Right cardiac atrium (tissue), 5 donors: ENCODE data around the gene CYP3A5. TPM values are rescaled to one million over a fixed set of nuclear protein-coding genes. Genes with fewer than 3 reads are reported as not detected.
"Not testable (repeated sequence)": the region's sequence is repeated elsewhere in the genome, so short reads cannot be mapped to it uniquely, and the experiment has no call there.

Experiments used
- ATAC-seq, 2 donors: fragments of 200-7000 bp; cut with Tn5 transposase; one replicate each; pipeline versions ENCODE4 v1.8.0 to v1.9.1; 2020; ENCODE audit warnings: moderate library complexity in 2 of 2, mild to moderate bottlenecking in 1 of 2
- DNase-seq, 3 donors: peaks; one replicate each; pipeline ENCODE4 v3.0.0-alpha.2; 2020
- H3K27ac ChIP-seq: one replicate; pipeline ENCODE4 v1.5.1; 2013; ENCODE audit warnings: mild to moderate bottlenecking, low read length, control low read depth, moderate library complexity
- H3K27me3 ChIP-seq: one replicate; pipeline ENCODE4 v1.6.1; 2013; ENCODE audit not compliant: control insufficient read depth, insufficient read depth
- H3K4me1 ChIP-seq: one replicate; pipeline ENCODE4 v1.6.1; 2013; ENCODE audit warnings: low read length; ENCODE audit not compliant: control insufficient read depth, insufficient read depth
- H3K4me3 ChIP-seq: one replicate; pipeline ENCODE4 v1.5.1; 2013; ENCODE audit warnings: low read length, control low read depth
- H3K9me3 ChIP-seq: one replicate; pipeline ENCODE4 v1.6.1; 2013; ENCODE audit warnings: low read length; ENCODE audit not compliant: control insufficient read depth
- WGBS: extraction: QIAGEN DNeasy Blood & Tissue Kit; methylation state at CpG from one replicate; pipeline ENCODE4 v1.1.7; 2013; 5-methylcytosine and 5-hydroxymethylcytosine counted together
- intact Hi-C, 4 donors: fragments of 100-400 bp; cut with DNase I; formaldehyde crosslinking; loops; one replicate each; pipeline versions ENCODE4 v1.11.0 to v1.14.0; 2022 to 2023
- polyA plus RNA-seq: library from polyadenylated mRNA; stranded (reverse); fragments of 200-250 nt; gene quantifications from one replicate; pipeline ENCODE4 v1.2.3, GENCODE V29; 2013
- total RNA-seq, 4 donors: library from RNA; stranded (reverse); fragmentation: NEBNext Ultra II Directional; extraction: Animal tissue kit (Norgen Biotek cat#: 25700); gene quantifications; one replicate each; pipeline ENCODE4 v1.2.1, GENCODE V29; 2021
- donor health status: healthy with polysubstance abuse.
- donor health status: DM: no; HTN: yes; CAD: no.
- donor health status: DM: no; HTN: no; CAD: no.
- donor health status: DM: no; HTN: yes; CAD: no; lungs with severe emphysema.
- donor health status: DM: yes; HTN: yes; CAD: no.

The CYP3A5 gene
- total and polyA plus RNA-seq, 5 donors = 0.09 to 0.84 TPM; not detected in 3

GRCh38 chr7:99654626-99655025 is 25.2 kb downstream of the CYP3A5 start:
- ATAC-seq, H3K27me3 ChIP-seq, H3K9me3 ChIP-seq, H3K4me1 ChIP-seq, H3K27ac ChIP-seq, intact Hi-C loops, DNase-seq, H3K4me3 ChIP-seq: not testable (repeated sequence)
- WGBS = 80% methylated on average over 2 of the region's 3 CpGs

DNA sequence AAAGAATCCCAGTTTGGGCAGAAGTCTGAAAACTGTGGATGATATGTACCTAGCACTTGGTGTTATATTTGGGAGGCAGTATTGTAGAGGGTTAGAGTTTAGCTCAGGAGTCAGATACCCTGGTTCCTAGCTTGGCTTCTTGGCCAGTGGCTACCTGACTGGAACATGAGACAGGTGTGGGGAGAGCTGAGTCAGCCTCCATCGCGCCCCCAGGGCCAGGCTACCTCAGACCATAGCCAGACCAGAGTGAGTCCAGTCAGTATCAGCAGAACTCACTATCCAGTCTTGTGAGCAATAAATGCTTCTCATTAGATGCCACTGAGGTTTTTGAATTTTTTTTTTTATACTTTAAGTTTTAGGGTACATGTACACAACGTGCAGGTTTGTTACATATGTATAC is 26.0 kb downstream of the CYP3A5 start:
- Histone ChIP-seq H3K27ac (no peak overlapping the region), H3K4me3 (no peak overlapping the region), H3K9me3 (no peaks in the 10 kb centered on the region), H3K4me1 (no peaks in the 10 kb centered on the region), H3K27me3 (no peaks in the 10 kb centered on the region)
- intact Hi-C loops = no loop called here
- ATAC-seq = no peak
- DNase-seq = no peak
- WGBS = 97% methylated on average over 3 of the region's 3 CpGs

DNA sequence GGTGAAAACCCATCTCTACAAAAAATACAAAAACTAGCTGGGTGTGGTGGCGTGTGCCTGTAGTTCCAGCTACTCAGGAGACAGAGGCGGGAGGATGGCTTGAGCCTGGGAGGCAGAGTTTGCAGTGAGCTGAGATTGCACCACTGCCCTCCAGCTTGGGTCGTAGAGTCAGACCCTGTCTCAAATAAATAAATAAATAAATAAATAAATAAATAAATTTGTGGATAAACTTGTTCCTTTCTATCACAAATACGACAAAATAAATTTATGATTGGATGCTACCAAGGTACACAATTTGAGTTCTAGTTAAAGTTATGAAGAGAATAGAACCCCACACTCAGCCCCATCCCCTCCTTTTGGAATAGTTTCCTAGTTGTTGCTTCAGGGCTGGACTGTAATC is 26.5 kb downstream of the CYP3A5 start:
- H3K4me1 ChIP-seq, H3K27me3 ChIP-seq, DNase-seq, H3K4me3 ChIP-seq, H3K9me3 ChIP-seq, ATAC-seq, H3K27ac ChIP-seq, intact Hi-C loops: not testable (repeated sequence)
- 98% methylated on average over 4 of the region's 4 CpGs for WGBS

DNA sequence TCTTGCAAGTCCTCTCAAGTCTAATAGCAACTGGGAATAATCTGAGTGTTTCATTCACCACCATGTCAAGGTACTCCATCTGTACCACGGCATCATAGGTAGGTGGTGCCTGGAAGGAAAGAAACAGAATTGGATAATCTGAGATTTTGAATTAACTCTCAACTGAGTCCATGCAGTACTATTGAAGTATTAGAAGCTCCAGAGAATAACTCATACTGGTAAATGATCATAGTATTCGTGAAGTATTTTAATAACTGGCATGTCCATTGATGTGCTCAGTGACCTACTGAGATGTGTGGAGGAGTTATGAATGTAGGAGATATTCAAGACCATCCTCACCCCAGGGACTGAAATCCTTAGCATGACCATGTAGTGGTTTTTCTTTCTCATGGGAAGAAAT is 27.1 kb downstream of the CYP3A5 start:
- intact Hi-C loops = no loop called here
- ATAC-seq (no peak), DNase-seq (no peak)
- WGBS = 96% methylated on average over 2 of the region's 2 CpGs
- H3K9me3 ChIP-seq = no peaks in the 10 kb centered on the region
- H3K27ac ChIP-seq = no peak overlapping the region
- H3K27me3 ChIP-seq = no peaks in the 10 kb centered on the region
- H3K4me1 ChIP-seq = no peaks in the 10 kb centered on the region
- H3K4me3 ChIP-seq = no peak overlapping the region

DNA sequence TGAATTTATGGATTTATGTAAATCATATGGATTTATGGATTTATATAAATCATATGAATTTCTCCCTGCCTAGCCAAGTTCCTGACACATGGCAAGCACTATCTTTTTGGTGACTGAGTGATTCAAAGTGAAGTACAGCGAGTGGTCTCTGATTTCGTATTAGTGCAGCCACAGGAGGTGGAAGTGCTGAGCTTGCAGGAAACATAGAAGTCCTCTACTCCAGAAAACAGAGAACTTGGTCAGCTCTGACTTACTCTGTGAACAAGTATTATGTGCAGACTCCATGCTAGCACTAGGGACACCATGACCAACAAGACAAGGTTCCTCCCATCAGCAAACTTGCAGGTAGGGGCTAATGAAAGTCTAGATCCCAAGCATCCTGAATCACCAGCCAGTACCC is 28.5 kb downstream of the CYP3A5 start:
- intact Hi-C loops = no loop called here
- Histone ChIP-seq H3K4me3 (no peak overlapping the region), H3K9me3 (no peaks in the 10 kb centered on the region), H3K27me3 (no peaks in the 10 kb centered on the region), H3K27ac (no peak overlapping the region), H3K4me1 (no peaks in the 10 kb centered on the region)
- DNase-seq (no peak), ATAC-seq (no peak)
- WGBS = 94% methylated on average over 2 of the region's 2 CpGs

GRCh38 chr7:99648843-99649242 is 31.0 kb downstream of the CYP3A5 start:
- H3K4me1 ChIP-seq = no peaks in the 10 kb centered on the region
- ATAC-seq (no peak), DNase-seq (no peak)
- no peaks in the 10 kb centered on the region for H3K9me3 ChIP-seq
- intact Hi-C loops = no loop called here
- 95% methylated on average over 2 of the region's 2 CpGs for WGBS
- H3K4me3 ChIP-seq = no peak overlapping the region
- no peaks in the 10 kb centered on the region for H3K27me3 ChIP-seq
- no peak overlapping the region for H3K27ac ChIP-seq

DNA sequence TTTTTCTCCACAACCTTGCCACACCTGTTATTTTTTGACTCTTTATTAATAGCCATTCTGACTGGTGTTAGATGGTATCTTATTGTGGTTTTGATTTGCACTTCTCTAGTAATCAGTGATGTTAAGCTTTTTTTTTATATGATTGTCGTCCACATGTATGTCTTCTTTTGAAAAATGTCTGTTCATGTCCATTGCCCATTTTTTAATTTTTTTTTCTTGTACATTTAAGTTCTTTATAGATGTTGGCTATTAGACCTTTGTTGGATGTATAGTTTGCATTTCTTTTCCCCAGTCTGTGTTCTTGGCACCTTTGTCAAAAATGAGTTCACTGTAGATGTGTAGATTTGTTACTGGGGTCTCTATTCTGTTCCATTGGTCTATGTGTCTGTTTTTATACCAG is 34.2 kb downstream of the CYP3A5 start:
- Histone ChIP-seq H3K27me3 (no peaks in the 10 kb centered on the region), H3K4me3 (no peak overlapping the region), H3K27ac (no peak overlapping the region), H3K9me3 (no peaks in the 10 kb centered on the region), H3K4me1 (no peaks in the 10 kb centered on the region)
- ATAC-seq (no peak), DNase-seq (no peak)
- WGBS = 97% methylated on average over 1 of the region's 1 CpG
- intact Hi-C loops = no loop called here

DNA sequence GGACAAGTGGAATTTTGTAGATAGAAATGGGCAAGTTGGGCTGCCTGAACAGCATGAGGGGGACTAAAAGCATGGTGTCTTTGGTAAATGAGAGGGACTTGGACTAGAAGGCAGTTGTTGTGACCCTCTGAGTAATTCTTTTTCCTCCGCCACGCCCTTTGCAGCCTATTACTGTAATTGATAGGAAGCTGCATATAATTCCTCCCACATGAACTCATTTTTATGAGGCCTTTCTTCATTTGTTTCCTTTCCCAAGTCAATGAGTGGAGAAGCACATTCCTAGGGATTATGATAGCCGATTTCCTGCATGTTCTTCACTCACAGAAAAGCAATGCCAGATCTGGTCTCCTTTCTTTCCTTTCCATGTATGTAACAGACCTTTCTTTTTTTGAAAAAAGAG is 35.4 kb downstream of the CYP3A5 start:
- no peaks in the 10 kb centered on the region for H3K27me3 ChIP-seq
- H3K4me3 ChIP-seq = no peak overlapping the region
- intact Hi-C loops = no loop called here
- H3K9me3 ChIP-seq = no peaks in the 10 kb centered on the region
- no peaks in the 10 kb centered on the region for H3K4me1 ChIP-seq
- 92% methylated on average over 3 of the region's 3 CpGs for whole genome bisulfite sequencing
- DNase-seq (no peak), ATAC-seq (no peak)
- no peak overlapping the region for H3K27ac ChIP-seq

GRCh38 chr7:99643464-99643863 is 36.3 kb downstream of the CYP3A5 start:
- no peaks in the 10 kb centered on the region for H3K27me3 ChIP-seq
- ATAC-seq (no peak), DNase-seq (no peak)
- no peak overlapping the region for H3K4me3 ChIP-seq
- WGBS = 88% methylated on average over 2 of the region's 2 CpGs
- H3K9me3 ChIP-seq = no peaks in the 10 kb centered on the region
- no peak overlapping the region for H3K27ac ChIP-seq
- intact Hi-C loops = no loop called here
- H3K4me1 ChIP-seq = no peaks in the 10 kb centered on the region

GRCh38 chr7:99642027-99642426 is 37.8 kb downstream of the CYP3A5 start:
- Histone ChIP-seq H3K4me3 (no peak overlapping the region), H3K4me1 (no peaks in the 10 kb centered on the region), H3K27me3 (no peaks in the 10 kb centered on the region), H3K9me3 (no peaks in the 10 kb centered on the region), H3K27ac (no peak overlapping the region)
- 95% methylated on average over 1 of the region's 1 CpG for WGBS
- DNase-seq = no peak
- ATAC-seq = no peak
- intact Hi-C loops = no loop called here

- intact Hi-C loops = no loop called here
Measured at GRCh38 chr7:99639267-99639666, 40.5 kb downstream of the CYP3A5 start.

DNA sequence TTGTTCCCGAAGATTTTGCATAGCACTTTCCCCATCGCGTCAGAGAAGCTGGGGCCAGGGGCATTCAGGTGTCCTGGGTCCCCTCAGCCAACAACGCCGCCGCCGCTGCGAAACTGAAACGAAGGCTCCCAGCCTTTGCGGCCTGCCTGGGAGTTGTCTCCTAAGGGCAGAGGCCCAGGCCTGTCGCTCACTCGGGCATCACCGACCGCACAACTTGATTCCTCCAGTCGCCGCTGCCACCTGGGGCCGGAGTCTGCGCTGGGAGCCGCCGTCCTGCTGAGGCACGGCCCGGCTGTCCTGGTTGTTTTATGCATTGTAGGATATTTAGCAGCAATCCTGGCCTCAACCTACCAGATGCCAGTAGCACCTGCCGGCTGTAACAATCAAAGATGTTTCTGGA is 41.1 kb downstream of the CYP3A5 start:
- H3K4me1 ChIP-seq = no peaks in the 10 kb centered on the region
- H3K9me3 ChIP-seq = no peaks in the 10 kb centered on the region
- ATAC-seq (no peak), DNase-seq (no peak)
- WGBS = 93% methylated on average over 23 of the region's 23 CpGs
- no peaks in the 10 kb centered on the region for H3K27me3 ChIP-seq
- no peak overlapping the region for H3K4me3 ChIP-seq
- intact Hi-C loops = no loop called here
- H3K27ac ChIP-seq = no peak overlapping the region

More at GRCh38 chr7:99639267-99639666, 40.5 kb downstream of the CYP3A5 start:
- H3K4me3 ChIP-seq = no peak overlapping the region
- H3K4me1 ChIP-seq = no peaks in the 10 kb centered on the region
- ATAC-seq (no peak), DNase-seq (no peak)
- H3K9me3 ChIP-seq = no peaks in the 10 kb centered on the region
- no peaks in the 10 kb centered on the region for H3K27me3 ChIP-seq
- H3K27ac ChIP-seq = no peak overlapping the region
